H1 (cell line): ENCODE data around the gene MAN1C1. TPM values are rescaled to one million over a fixed set of nuclear protein-coding genes. Genes with fewer than 3 reads are reported as not detected.

Experiments
- CTCF ChIA-PET: fragments of 300-600 bp; sonication (Branson Sonifier 250); formaldehyde crosslinking; loops from one replicate; lab custom pipeline; 2021; ENCODE audit not compliant: partially characterized antibody; lab: Charles Lee
- POLR2A ChIA-PET: fragments of 300-600 bp; sonication (Branson Sonifier 250); formaldehyde crosslinking; loops from one replicate; lab custom pipeline; 2021; ENCODE audit warnings: inconsistent platforms; ENCODE audit not compliant: partially characterized antibody; lab: Charles Lee
- DNase-seq, 2 experiments: peaks; one replicate each; pipeline versions ENCODE4 v3.0.0 to v3.0.0-alpha.2; 2010 to 2022; ENCODE audit warnings: low spot score in 2 of 2, low read depth in 1 of 2, mixed read lengths in 1 of 2
- FAIRE-seq: peaks from 2 replicates; lab custom pipeline; 2011; peaks lifted over from hg19 to GRCh38; lab: Jason Lieb, UNC
- H2AFZ ChIP-seq: 2 replicates; pipeline ENCODE4 v1.8.1; 2012; ENCODE audit warnings: low read length, inconsistent platforms
- H2AK5ac ChIP-seq: 2 replicates; pipeline ENCODE4 v1.6.1; 2013; ENCODE audit warnings: low read depth, low read length
- H2BK120ac ChIP-seq: replicated peaks from 2 replicates; pipeline ENCODE3; 2013; ENCODE audit warnings: low read depth, low read length, inconsistent platforms
- H2BK12ac ChIP-seq: 2 replicates; pipeline ENCODE4 v1.6.1; 2013; ENCODE audit warnings: low read depth, low read length
- H2BK15ac ChIP-seq: 2 replicates; pipeline ENCODE4 v1.6.1; 2013; ENCODE audit warnings: low read length
- H2BK20ac ChIP-seq: 2 replicates; pipeline ENCODE4 v1.6.1; 2013; ENCODE audit warnings: low read length
- H2BK5ac ChIP-seq: 2 replicates; pipeline ENCODE4 v1.6.1; 2013; ENCODE audit warnings: low read depth, low read length
- H3K14ac ChIP-seq: 2 replicates; pipeline ENCODE4 v1.6.1; 2013; ENCODE audit warnings: inconsistent platforms; ENCODE audit not compliant: insufficient read length
- H3K18ac ChIP-seq: 2 replicates; pipeline ENCODE4 v1.6.1; 2013; ENCODE audit warnings: low read length; ENCODE audit errors: extremely low read depth
- H3K23ac ChIP-seq: 2 replicates; pipeline ENCODE4 v1.6.1; 2013; ENCODE audit warnings: inconsistent platforms; ENCODE audit not compliant: insufficient read length
- H3K23me2 ChIP-seq: 2 replicates; pipeline ENCODE4 v1.6.1; 2013; ENCODE audit warnings: low read depth, low read length
- H3K27ac ChIP-seq: 2 replicates; pipeline ENCODE4 v1.6.1; 2011; ENCODE audit warnings: low read depth, low read length, inconsistent platforms
- H3K27me3 ChIP-seq, 4 experiments: replicated peaks in 1 of 4; 1 replicate in 1 of 4; 2 replicates in 3 of 4; pipeline versions ENCODE4 v1.6.1 to v1.8.1; 2011 to 2013; ENCODE audit warnings: low read length in 3 of 4, mild to moderate bottlenecking in 3 of 4, inconsistent platforms in 2 of 4, mixed read lengths in 2 of 4, moderate library complexity in 1 of 4; ENCODE audit not compliant: control insufficient read depth in 3 of 4, insufficient read depth in 3 of 4; ENCODE audit errors: extremely low read depth in 1 of 4
- H3K36me3 ChIP-seq, 4 experiments: 2 replicates each; pipeline versions ENCODE4 v1.6.1 to v1.8.1; 2011 to 2013; ENCODE audit warnings: mild to moderate bottlenecking in 4 of 4, low read length in 3 of 4, moderate library complexity in 2 of 4, control low read depth in 1 of 4, inconsistent platforms in 1 of 4; ENCODE audit not compliant: insufficient read depth in 4 of 4, control insufficient read depth in 2 of 4
- H3K4ac ChIP-seq: replicated peaks from 2 replicates; pipeline ENCODE3; 2013; ENCODE audit warnings: low read length, low read depth, mixed read lengths, inconsistent platforms; ENCODE audit not compliant: insufficient read length
- H3K4me1 ChIP-seq, 4 experiments: replicated peaks in 1 of 4; 1 replicate in 1 of 4; 2 replicates in 3 of 4; pipeline versions ENCODE4 v1.6.1 to v1.8.1; 2011 to 2013; ENCODE audit warnings: low read length in 3 of 4, inconsistent platforms in 2 of 4, mixed read lengths in 1 of 4; ENCODE audit not compliant: insufficient read depth in 4 of 4, control insufficient read depth in 3 of 4
- H3K4me2 ChIP-seq, 2 experiments: 2 replicates each; pipeline versions ENCODE4 v1.6.1 to v1.8.1; 2011 to 2013; ENCODE audit warnings: low read depth in 2 of 2, low read length in 2 of 2, control low read depth in 1 of 2, inconsistent platforms in 1 of 2, mild to moderate bottlenecking in 1 of 2; ENCODE audit not compliant: insufficient read depth in 1 of 2
- H3K4me3 ChIP-seq, 4 experiments: fragments of 200-600, 300-600 bp in 1 of 4; sonication (generic), shearing (Covaris generic), sonication (Bioruptor Twin) in 1 of 4; 2 replicates each; pipeline versions ENCODE4 v1.5.1 to v1.8.1; 2011 to 2016; ENCODE audit warnings: low read length in 4 of 4, low read depth in 3 of 4, control low read depth in 2 of 4, inconsistent platforms in 2 of 4, mild to moderate bottlenecking in 2 of 4, mixed read lengths in 1 of 4, moderate library complexity in 1 of 4; ENCODE audit not compliant: insufficient read depth in 2 of 4; ENCODE audit errors: extremely low read depth in 1 of 4
- H3K56ac ChIP-seq: replicated peaks from 2 replicates; pipeline ENCODE3; 2013; ENCODE audit warnings: low read depth, mild to moderate bottlenecking, mixed read lengths, low read length, inconsistent platforms; ENCODE audit not compliant: insufficient read length
- H3K79me1 ChIP-seq: 2 replicates; pipeline ENCODE4 v1.6.1; 2013; ENCODE audit warnings: low read depth, low read length, control low read depth
- H3K79me2 ChIP-seq, 2 experiments: 2 replicates each; pipeline versions ENCODE4 v1.6.1 to v1.8.1; 2012 to 2013; ENCODE audit warnings: low read length in 2 of 2, mild to moderate bottlenecking in 2 of 2, inconsistent platforms in 1 of 2; ENCODE audit not compliant: insufficient read depth in 2 of 2, control insufficient read depth in 1 of 2
- H3K9ac ChIP-seq, 4 experiments: replicated peaks in 1 of 4; 1 replicate in 1 of 4; 2 replicates in 3 of 4; pipeline versions ENCODE4 v1.6.1 to v1.8.1; 2011 to 2013; ENCODE audit warnings: low read depth in 3 of 4, low read length in 3 of 4, control low read depth in 2 of 4, mild to moderate bottlenecking in 2 of 4, moderate library complexity in 2 of 4, inconsistent platforms in 1 of 4; ENCODE audit errors: extremely low read depth in 1 of 4
- H3K9me3 ChIP-seq, 2 experiments: 2 replicates each; pipeline versions ENCODE4 v1.6.1 to v1.8.1; 2012 to 2013; ENCODE audit warnings: mild to moderate bottlenecking in 2 of 2, moderate library complexity in 2 of 2, control low read depth in 1 of 2, inconsistent platforms in 1 of 2, low read depth in 1 of 2, low read length in 1 of 2, mixed read lengths in 1 of 2; ENCODE audit not compliant: insufficient read depth in 2 of 2
- H4K20me1 ChIP-seq, 2 experiments: replicated peaks in 1 of 2; 2 replicates each; pipeline versions ENCODE3 to v1.8.1; 2011 to 2013; ENCODE audit warnings: inconsistent platforms in 2 of 2, low read length in 2 of 2, mild to moderate bottlenecking in 1 of 2; ENCODE audit not compliant: insufficient read depth in 2 of 2, control insufficient read depth in 1 of 2
- H4K5ac ChIP-seq: 2 replicates; pipeline ENCODE4 v1.6.1; 2013; ENCODE audit warnings: low read length, low read depth, mixed read lengths, inconsistent platforms; ENCODE audit not compliant: insufficient read length
- H4K8ac ChIP-seq: 2 replicates; pipeline ENCODE4 v1.8.0; 2013; ENCODE audit warnings: mild to moderate bottlenecking, moderate library complexity, low read length, inconsistent platforms; ENCODE audit not compliant: insufficient read depth; ENCODE audit errors: extremely low read depth
- H4K91ac ChIP-seq: replicated peaks from 2 replicates; pipeline ENCODE3; 2013; ENCODE audit warnings: low read length, mixed read lengths, inconsistent platforms; ENCODE audit not compliant: insufficient read length
- KDM4A ChIP-seq: IDR thresholded peaks from one replicate; pipeline ENCODE4 v1.7.1; 2012; ENCODE audit warnings: low read depth, mild to moderate bottlenecking, moderate library complexity, low read length, inconsistent platforms; ENCODE audit not compliant: severe bottlenecking
- WGBS, 2 experiments: shearing (Covaris generic) in 1 of 2; methylation state at CpG; one replicate each; pipeline versions ENCODE4 v1.1.6 to v1.1.7; 2013 to 2015; ENCODE audit warnings: low lambda C conversion rate in 2 of 2, mixed read lengths in 2 of 2, inconsistent platforms in 1 of 2, low coverage in 1 of 2, missing lambda C conversion rate in 1 of 2; ENCODE audit not compliant: insufficient replicate concordance in 2 of 2, insufficient coverage in 1 of 2, insufficient read length in 1 of 2; ENCODE audit errors: extremely low coverage in 1 of 2, missing lambda C conversion rate in 1 of 2; 5-methylcytosine and 5-hydroxymethylcytosine counted together
- polyA plus RNA-seq, 7 experiments: library from polyadenylated mRNA; depleted of rRNA in 3 of 7; stranded (reverse) in 5 of 7; unstranded in 2 of 7; fragments of >200 nt in 5 of 7; fragments of 200-250 nt in 2 of 7; gene quantifications; 1 replicate in 5 of 7; 2 replicates in 1 of 7; 4 replicates in 1 of 7; pipeline versions ENCODE4 v1.2.1 to v1.2.3, GENCODE V29; 2011 to 2013; ENCODE audit warnings: missing spikeins in 2 of 7, mixed read lengths in 2 of 7
- total RNA-seq: library from RNA; stranded (reverse); fragmentation: NEBNext Ultra II Directional; extraction: Animal tissue kit (Norgen Biotek cat#: 25700); gene quantifications from 2 replicates; pipeline ENCODE4 v1.2.1, GENCODE V29; 2021
- TF ChIP-seq, protein P1 (sequence below): IDR thresholded peaks from 2 replicates; pipeline ENCODE4 v1.6.1; 2012; ENCODE audit warnings: inconsistent platforms

Gene MAN1C1
- total and polyA plus RNA-seq, 2 of the 8 experiments (the other 6 are each of a cell fraction or from before 2014, with no cell fraction given): 7.8 to 15.2 TPM

DNA sequence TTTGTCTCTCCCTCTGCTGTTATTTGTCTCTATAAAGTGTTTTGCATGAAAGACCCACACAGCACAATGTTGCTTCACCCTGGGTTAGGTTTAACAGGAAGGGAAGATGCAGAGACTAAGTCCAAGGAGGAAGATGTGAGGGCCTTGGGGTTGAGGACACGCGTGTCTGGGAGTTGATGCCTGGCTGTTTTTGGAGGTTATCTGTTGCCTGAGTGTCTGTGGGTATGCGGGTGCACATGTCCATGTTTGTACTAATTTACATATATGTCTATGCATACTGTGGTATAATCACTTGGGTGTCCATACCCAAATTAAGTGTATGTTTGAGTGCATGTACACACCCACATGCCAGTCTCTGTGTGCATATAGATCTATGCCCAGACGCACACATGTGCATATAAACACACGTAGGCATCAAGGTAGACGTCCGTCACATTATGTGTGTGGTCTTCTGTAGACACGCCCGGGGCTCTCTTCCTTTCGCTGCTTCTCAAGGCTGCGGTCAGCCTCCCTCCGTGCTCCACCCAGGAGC lies 962 bp upstream of the MAN1C1 start:
- no peak overlapping the region for H3K27ac ChIP-seq
- no peaks in the 10 kb centered on the region for H3K36me3 ChIP-seq
- H3K9me3 ChIP-seq: no peaks in the 10 kb centered on the region
- no peak overlapping the region for H2BK12ac ChIP-seq
- H3K14ac ChIP-seq: no peak overlapping the region
- no peak overlapping the region for H3K23ac ChIP-seq
- H3K4me2 ChIP-seq: peak overlapping the region; percentile 69 to 82
- no peak overlapping the region for H4K8ac ChIP-seq
- H2AK5ac ChIP-seq: no peak overlapping the region
- peaks cover 11% of the 10 kb centered on the region; the same call in 1 of the 2 replicates for H3K23me2 ChIP-seq
- peak overlapping the region; percentile 10 for H4K5ac ChIP-seq
- TF ChIP-seq, protein P1, sequence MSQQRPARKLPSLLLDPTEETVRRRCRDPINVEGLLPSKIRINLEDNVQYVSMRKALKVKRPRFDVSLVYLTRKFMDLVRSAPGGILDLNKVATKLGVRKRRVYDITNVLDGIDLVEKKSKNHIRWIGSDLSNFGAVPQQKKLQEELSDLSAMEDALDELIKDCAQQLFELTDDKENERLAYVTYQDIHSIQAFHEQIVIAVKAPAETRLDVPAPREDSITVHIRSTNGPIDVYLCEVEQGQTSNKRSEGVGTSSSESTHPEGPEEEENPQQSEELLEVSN: no peak
- TF ChIP-seq KDM4A: peak; percentile 34
- no peaks in the 10 kb centered on the region for H3K79me1 ChIP-seq
- no peak overlapping the region; the same call in 1 of the 2 replicates for H2BK5ac ChIP-seq
- no peak overlapping the region for H3K18ac ChIP-seq
- FAIRE-seq (no peak), DNase-seq (no peak)
- ChIA-PET CTCF (interaction anchor here (1.2 to 1.7 kb wide), 4 partner anchors 34 to 194 kb away, joined by 3 to 5 read pairs (median 4); no protein-coding TSS in a partner anchor), POLR2A (interaction anchor here (0.8 kb wide), 1 partner anchor 86 kb away, joined by 3 read pairs; no protein-coding TSS in a partner anchor)
- no peak overlapping the region for H3K9ac ChIP-seq
- H3K27me3 ChIP-seq: peaks cover 9 to 29% (median 17%) of the 10 kb centered on the region in 4 experiments
- H4K91ac ChIP-seq: peak overlapping the region; percentile 22
- H3K56ac ChIP-seq: no peak overlapping the region
- H3K4ac ChIP-seq: no peak overlapping the region
- H2BK15ac ChIP-seq: peak overlapping the region; percentile 4; the same call in 1 of the 2 replicates
- peaks cover 0 to 2% of the 10 kb centered on the region in 2 experiments for H4K20me1 ChIP-seq
- 25% methylated on average over 12 of the region's 12 CpGs; no CpG with 5 or more reads in 1 of the 2 experiments for WGBS, 2 experiments
- H2BK120ac ChIP-seq: no peak overlapping the region
- peak overlapping the region; percentile 47 to 64 (median 54) for H3K4me3 ChIP-seq
- no peaks in the 10 kb centered on the region for H3K79me2 ChIP-seq
- peaks cover 0 to 25% (median 6%) of the 10 kb centered on the region in 4 experiments; a peak in 6 of 7 replicates for H3K4me1 ChIP-seq
- H2AFZ ChIP-seq: no peak overlapping the region; the same call in 1 of the 2 replicates
- H2BK20ac ChIP-seq: no peak overlapping the region
